ENCODE measurements around the gene MTCP1. TPM values are rescaled to one million over a fixed set of nuclear protein-coding genes. Genes with fewer than 3 reads are reported as not detected.
A peak's percentile ranks its signal among the peaks of the same experiment; 100 is the strongest.

The MTCP1 gene
- total RNA-seq, 2 experiments from 2014 or later, result 17.0 to 18.9 TPM

- Histone ChIP-seq H3K4me3 (ENCODE audit: low read length) (peak within 1 kb of the TSS; percentile 88), H3K4me1 (ENCODE audit: insufficient read depth, low read length) (peaks cover 8% of the 10 kb centered on the region), H3K36me3 (ENCODE audit: insufficient read depth, low read length) (no peaks in the 10 kb centered on the region), H3K9me3 (ENCODE audit: control insufficient read depth in 1 of 2, insufficient read depth in 1 of 2, low read length in 2 of 2) (no peaks in the 10 kb centered on the region), H3K27ac (ENCODE audit: low read depth in 1 of 2, low read length in 2 of 2) (peak within 1 kb of the TSS; percentile 88 to 94), H3K27me3 (ENCODE audit: control insufficient read depth in 1 of 2, insufficient read depth in 2 of 2, low read length in 2 of 2) (no peaks in the 10 kb centered on the region)
- Mint-ChIP-seq H3K27me3 (no peaks in the 10 kb centered on the region), H3K4me3 (peak within 1 kb of the TSS; percentile 95), H3K27ac (peak within 1 kb of the TSS; percentile 98), H3K9me3 (no peaks in the 10 kb centered on the region), H3K4me1 (ENCODE audit: low read depth) (peaks cover 42% of the 10 kb centered on the region), H3K36me3 (ENCODE audit: low read depth) (peaks cover 11% of the 10 kb centered on the region)
- peak; percentile 86 for ATAC-seq (ENCODE audit: poor library complexity)
- ChIA-PET CTCF (no interaction called here), POLR2A (interaction anchor here (0.8 to 1.4 kb wide), 13 partner anchors 9 to 237 kb away, joined by 3 to 10 read pairs (median 4); partner anchors contain the start of genes BRCC3, RAB39B and VBP1)
- TF ChIP-seq CTCF (IDR thresholded peaks at IDR 0.05), result no peak
- intact Hi-C loops (cut with DNase I, micrococcal nuclease), result loop anchor here (1.0 to 2.0 kb wide), 3 partner anchors 44 to 46 kb away; partner anchors contain the start of genes BRCC3 (in 2 of the 2), CMC4 (in 2 of the 2) and MTCP1 (in 2 of the 2)
- DNase-seq, result peak; percentile 87 to 98 (median 92)
Observed at GRCh38 chrX:155026727-155027508, 44.0 kb downstream of the MTCP1 start, which contains the start of gene FUNDC2. Gene FUNDC2 (plus strand): TSS chrX:155026844. CDS start chrX:155026939, 95 bp downstream.

- Histone ChIP-seq H3K9me3 (ENCODE audit: control insufficient read depth in 1 of 2, insufficient read depth in 1 of 2, low read length in 2 of 2) (no peaks in the 10 kb centered on the region), H3K27ac (ENCODE audit: low read depth in 1 of 2, low read length in 2 of 2) (peak overlapping the region in 1 of 2 donors; percentile 48), H3K4me1 (ENCODE audit: insufficient read depth, low read length) (peaks cover 8% of the 10 kb centered on the region), H3K36me3 (ENCODE audit: insufficient read depth, low read length) (no peaks in the 10 kb centered on the region), H3K4me3 (ENCODE audit: low read length) (peak overlapping the region; percentile 42), H3K27me3 (ENCODE audit: control insufficient read depth in 1 of 2, insufficient read depth in 2 of 2, low read length in 2 of 2) (no peaks in the 10 kb centered on the region)
- intact Hi-C loops (cut with DNase I, micrococcal nuclease), result loop anchor here (2.0 kb wide), 2 partner anchors 44 to 46 kb away; partner anchors contain the start of genes BRCC3 (in 1 of the 2), CMC4 (in 1 of the 2) and MTCP1 (in 1 of the 2)
- POLR2A ChIA-PET, result interaction anchor here (0.8 to 1.4 kb wide), 13 partner anchors 9 to 238 kb away, joined by 3 to 10 read pairs (median 4); partner anchors contain the start of genes BRCC3, RAB39B and VBP1
- ATAC-seq (ENCODE audit: poor library complexity), result no peak
- no peak for DNase-seq
- Mint-ChIP-seq H3K27me3 (no peaks in the 10 kb centered on the region), H3K36me3 (ENCODE audit: low read depth) (peaks cover 11% of the 10 kb centered on the region), H3K9me3 (no peaks in the 10 kb centered on the region), H3K4me1 (ENCODE audit: low read depth) (peaks cover 38% of the 10 kb centered on the region), H3K27ac (peak overlapping the region; percentile 98), H3K4me3 (peak overlapping the region; percentile 85)
- no peak for TF ChIP-seq CTCF (IDR thresholded peaks at IDR 0.05)
- CTCF ChIA-PET, result no interaction called here
Observed at GRCh38 chrX:155026420-155026726, 44.6 kb downstream of the MTCP1 start.

- peaks cover 25% of the 10 kb centered on the region for H3K4me1 Mint-ChIP-seq (ENCODE audit: low read depth)
- peak overlapping the region; percentile 74 for H3K27ac Mint-ChIP-seq
- Histone ChIP-seq H3K27me3 (ENCODE audit: control insufficient read depth in 1 of 2, insufficient read depth in 2 of 2, low read length in 2 of 2) (no peaks in the 10 kb centered on the region), H3K4me3 (ENCODE audit: low read length) (no peak overlapping the region), H3K36me3 (ENCODE audit: insufficient read depth, low read length) (no peaks in the 10 kb centered on the region), H3K27ac (ENCODE audit: low read depth in 1 of 2, low read length in 2 of 2) (no peak overlapping the region), H3K9me3 (ENCODE audit: control insufficient read depth in 1 of 2, insufficient read depth in 1 of 2, low read length in 2 of 2) (no peaks in the 10 kb centered on the region), H3K4me1 (ENCODE audit: insufficient read depth, low read length) (peaks cover 8% of the 10 kb centered on the region)
- H3K27me3 Mint-ChIP-seq, result no peaks in the 10 kb centered on the region
- H3K9me3 Mint-ChIP-seq, result no peaks in the 10 kb centered on the region
- ChIA-PET CTCF (no interaction called here), POLR2A (no interaction called here)
- ATAC-seq (ENCODE audit: poor library complexity) (no peak), DNase-seq (no peak)
- intact Hi-C loops (cut with DNase I, micrococcal nuclease), result loop anchor here in 1 of 2 experiments (5.0 kb wide), 1 partner anchor 33 kb away; no protein-coding TSS in a partner anchor
- H3K4me3 Mint-ChIP-seq, result peak overlapping the region; percentile 17
- peaks cover 11% of the 10 kb centered on the region for H3K36me3 Mint-ChIP-seq (ENCODE audit: low read depth)
- TF ChIP-seq CTCF (IDR thresholded peaks at IDR 0.05), result no peak
Observed at GRCh38 chrX:155023907-155024833, 46.8 kb downstream of the MTCP1 start.
